Tibial nerve (tissue), 4 donors: ENCODE results near the gene ANXA9. TPM values are rescaled to one million over a fixed set of nuclear protein-coding genes. Genes with fewer than 3 reads are reported as not detected.

Experiments
- DNase-seq, 2 donors: peaks; one replicate each; pipeline ENCODE4 v3.0.0-alpha.2; 2019; ENCODE audit warnings: low spot score in 2 of 2
- H3K27ac ChIP-seq, 4 donors: fragments of 200-600 bp; sonication (generic) in 3 of 4; one replicate each; pipeline ENCODE4 v1.5.1; 2017 to 2019; ENCODE audit warnings: mild to moderate bottlenecking in 1 of 4
- H3K27me3 ChIP-seq, 2 donors: fragments of 200-600 bp; sonication (generic) in 1 of 2; one replicate each; pipeline versions ENCODE4 v1.5.1 to v1.6.0; 2017 to 2019
- H3K36me3 ChIP-seq, 3 donors: fragments of 200-600 bp; sonication (generic); one replicate each; pipeline ENCODE4 v1.5.1; 2018 to 2019
- H3K4me1 ChIP-seq, 4 donors: fragments of 200-600 bp; sonication (generic) in 3 of 4; one replicate each; pipeline ENCODE4 v1.5.1; 2017 to 2019
- H3K4me3 ChIP-seq, 4 donors: fragments of 200-600 bp; sonication (generic) in 3 of 4; one replicate each; pipeline ENCODE4 v1.5.1; 2017 to 2019; ENCODE audit warnings: mild to moderate bottlenecking in 1 of 4, moderate library complexity in 1 of 4
- H3K9me3 ChIP-seq, 4 donors: fragments of 200-600 bp; sonication (generic) in 3 of 4; one replicate each; pipeline ENCODE4 v1.5.1; 2017 to 2019
- CTCF ChIP-seq, 5 experiments: fragments of 200-600 bp in 3 of 5; fragments of 450-650 bp in 2 of 5; sonication (generic) in 3 of 5; IDR thresholded peaks; one replicate each; pipeline ENCODE4 v1.5.1; 2016 to 2019; ENCODE audit warnings: antibody characterized with exemption in 5 of 5, mild to moderate bottlenecking in 3 of 5, moderate library complexity in 2 of 5
- EP300 ChIP-seq, 2 donors: sonication (generic); formaldehyde crosslinking; IDR thresholded peaks; one replicate each; pipeline ENCODE4 v1.6.1; 2017; ENCODE audit warnings: antibody characterized with exemption in 2 of 2, mild to moderate bottlenecking in 1 of 2
- POLR2A ChIP-seq, 2 donors: fragments of 450-650 bp; IDR thresholded peaks; one replicate each; pipeline ENCODE4 v1.6.1; 2017; ENCODE audit warnings: antibody characterized with exemption in 2 of 2, mild to moderate bottlenecking in 2 of 2, moderate library complexity in 2 of 2
- WGBS, 2 donors: methylation state at CpG; one replicate each; pipeline ENCODE4 v1.1.5; 2018; 5-methylcytosine and 5-hydroxymethylcytosine counted together
- small RNA-seq: library from RNA; depleted of rRNA; stranded (forward); fragments of <200 nt; gene quantifications from one replicate; pipeline ENCODE3, GENCODE V24; 2016
- total RNA-seq, 4 donors: library from RNA; depleted of rRNA; stranded (reverse); fragments of >200 nt; gene quantifications; one replicate each; pipeline ENCODE4 v1.1.0, GENCODE V29; 2016

Gene ANXA9
- total RNA-seq, 4 donors from 2014 or later: 2.1 to 12.2 (median 7.8) TPM

- Histone ChIP-seq H3K4me3 (no peak overlapping the region), H3K27ac (no peak overlapping the region), H3K4me1 (no peaks in the 10 kb centered on the region), H3K27me3 (no peaks in the 10 kb centered on the region), H3K9me3 (no peaks in the 10 kb centered on the region), H3K36me3 (peaks cover 0 to 54% (median 10%) of the 10 kb centered on the region in 3 donors)
- WGBS, 2 donors: 84 to 87% methylated on average over 3 of the region's 3 CpGs
- no peak for DNase-seq
- TF ChIP-seq POLR2A (IDR thresholded peaks at IDR 0.05) (no peak), CTCF (IDR thresholded peaks at IDR 0.05) (no peak), EP300 (IDR thresholded peaks at IDR 0.05) (no peak)
Observed at GRCh38 chr1:151035167-151035566, 53.1 kb downstream of the ANXA9 start.

GRCh38 chr1:151036356-151036755 lies 54.3 kb downstream of the ANXA9 start, which contains the start of gene BNIPL:
Gene BNIPL, plus strand, starts transcription at chr1:151036586. Its CDS starts 140 bp downstream, at chr1:151036726.
- Histone ChIP-seq H3K9me3 (no peaks in the 10 kb centered on the region), H3K27me3 (no peaks in the 10 kb centered on the region), H3K4me3 (no peak within 1 kb of the TSS), H3K27ac (no peak within 1 kb of the TSS), H3K36me3 (peaks cover 0 to 42% (median 4%) of the 10 kb centered on the region in 3 donors), H3K4me1 (no peaks in the 10 kb centered on the region)
- 40 to 44% methylated on average over 2 of the region's 2 CpGs for WGBS, 2 donors
- TF ChIP-seq CTCF (IDR thresholded peaks at IDR 0.05) (no peak), EP300 (IDR thresholded peaks at IDR 0.05) (no peak), POLR2A (IDR thresholded peaks at IDR 0.05) (no peak)
- DNase-seq: no peak

GRCh38 chr1:151037032-151037431 lies 54.9 kb downstream of the ANXA9 start:
- Histone ChIP-seq H3K36me3 (peaks cover 0 to 35% (median 4%) of the 10 kb centered on the region in 3 donors), H3K9me3 (no peaks in the 10 kb centered on the region), H3K27me3 (no peaks in the 10 kb centered on the region), H3K4me1 (no peaks in the 10 kb centered on the region), H3K4me3 (no peak overlapping the region), H3K27ac (no peak overlapping the region)
- no peak for DNase-seq
- 81 to 84% methylated on average over 6 of the region's 6 CpGs for WGBS, 2 donors
- TF ChIP-seq POLR2A (IDR thresholded peaks at IDR 0.05) (no peak), CTCF (IDR thresholded peaks at IDR 0.05) (no peak), EP300 (IDR thresholded peaks at IDR 0.05) (no peak)

- no peaks in the 10 kb centered on the region for H3K9me3 ChIP-seq
- WGBS, 2 donors: 79 to 87% methylated on average over 3 of the region's 3 CpGs
- peaks cover 0 to 11% (median 0%) of the 10 kb centered on the region in 3 donors for H3K36me3 ChIP-seq
- H3K27ac ChIP-seq: no peak overlapping the region
- no peaks in the 10 kb centered on the region for H3K4me1 ChIP-seq
- H3K4me3 ChIP-seq: no peak overlapping the region
- no peak for DNase-seq
- no peaks in the 10 kb centered on the region for H3K27me3 ChIP-seq
- TF ChIP-seq CTCF (IDR thresholded peaks at IDR 0.05): no peak
- TF ChIP-seq EP300 (IDR thresholded peaks at IDR 0.05): no peak
- TF ChIP-seq POLR2A (IDR thresholded peaks at IDR 0.05): no peak
Observed at GRCh38 chr1:151039521-151039920, 57.4 kb downstream of the ANXA9 start.

- H3K27ac ChIP-seq: no peak overlapping the region
- 93 to 94% methylated on average over 1 of the region's 1 CpG for WGBS, 2 donors
- H3K27me3 ChIP-seq: no peaks in the 10 kb centered on the region
- TF ChIP-seq POLR2A (IDR thresholded peaks at IDR 0.05) (no peak), CTCF (IDR thresholded peaks at IDR 0.05) (no peak), EP300 (IDR thresholded peaks at IDR 0.05) (no peak)
- no peaks in the 10 kb centered on the region for H3K36me3 ChIP-seq
- H3K4me1 ChIP-seq: peaks cover 0 to 9% (median 2%) of the 10 kb centered on the region in 4 donors
- no peak overlapping the region for H3K4me3 ChIP-seq
- DNase-seq: no peak
- H3K9me3 ChIP-seq: no peaks in the 10 kb centered on the region
Observed at GRCh38 chr1:151043163-151043562, 61.1 kb downstream of the ANXA9 start.

Small RNA genes within 50 kb of the gene (small RNA-seq; reads per million reads assigned to genes)
- gene RNU6-884P: not detected

Other genes starting within 250 kb of the ANXA9 start
- 10 to 100 TPM; 29.7 to 57.7 (median 41.3) TPM for gene CTSS, start 216.5 kb upstream of the ANXA9 start, total RNA-seq
- 10 to 100 TPM; 42.0 to 87.9 (median 45.5) TPM for gene CTSK, start 174.0 kb upstream of the ANXA9 start, total RNA-seq
- 10 to 100 TPM; 56.6 to 67.4 (median 58.6) TPM for gene ARNT, start 105.7 kb upstream of the ANXA9 start, total RNA-seq
- not detected for gene CTXND2, start 95.2 kb upstream of the ANXA9 start, total RNA-seq
- 10 to 100 TPM; 30.6 to 42.9 (median 35.3) TPM for gene SETDB1, start 55.9 kb upstream of the ANXA9 start, total RNA-seq
- gene CERS2, start 7.5 kb upstream of the ANXA9 start, total RNA-seq: 100 to 1,000 TPM; 137 to 168 (median 140) TPM
- 10 to 100 TPM; 45.5 to 63.2 (median 49.5) TPM for gene MINDY1, start 24.6 kb downstream of the ANXA9 start, total RNA-seq
- 10 to 100 TPM; 22.0 to 40.4 (median 28.5) TPM for gene PRUNE1, start 26.2 kb downstream of the ANXA9 start, total RNA-seq
- gene BNIPL, start 54.3 kb downstream of the ANXA9 start, total RNA-seq: 1 to 10 TPM in 2 of 4 donors, under 1 TPM in 1, not detected in 1; 0.22 to 2.2 (median 1.3) TPM
- 1 to 10 TPM; 5.0 to 9.6 (median 6.5) TPM for gene C1orf56, start 65.5 kb downstream of the ANXA9 start, total RNA-seq
- gene CDC42SE1, start 77.3 kb downstream of the ANXA9 start, total RNA-seq: 10 to 100 TPM; 72.4 to 87.4 (median 80.8) TPM
- 1 to 10 TPM; 1.2 to 2.7 (median 2.0) TPM for gene MLLT11, start 78.1 kb downstream of the ANXA9 start, total RNA-seq
- gene GABPB2, start 88.5 kb downstream of the ANXA9 start, total RNA-seq: 10 to 100 TPM; 17.4 to 43.1 (median 22.3) TPM
- 10 to 100 TPM; 15.5 to 28.7 (median 18.7) TPM for gene SEMA6C, start 164.3 kb downstream of the ANXA9 start, total RNA-seq
- gene TNFAIP8L2, start 174.4 kb downstream of the ANXA9 start, total RNA-seq: 10 to 100 TPM in 1 of 4 donors, 1 to 10 TPM in 3; 4.4 to 12.9 (median 8.6) TPM
- gene LYSMD1, start 183.6 kb downstream of the ANXA9 start, total RNA-seq: 10 to 100 TPM; 10.1 to 16.5 (median 13.8) TPM
- gene SCNM1, start 183.9 kb downstream of the ANXA9 start, total RNA-seq: 10 to 100 TPM; 20.5 to 42.6 (median 31.2) TPM
- gene TMOD4, start 193.7 kb downstream of the ANXA9 start, total RNA-seq: 1 to 10 TPM in 2 of 4 donors, not detected in 2; 1.1 to 4.8 TPM
- 10 to 100 TPM; 24.5 to 35.5 (median 31.0) TPM for gene VPS72, start 207.9 kb downstream of the ANXA9 start, total RNA-seq
- gene PIP5K1A, start 216.3 kb downstream of the ANXA9 start, total RNA-seq: 10 to 100 TPM; 52.6 to 89.0 (median 62.4) TPM